GM12892 (cell line): ENCODE results near the gene CAMKMT.

ENCODE experiments used
- DNase-seq: peaks from one replicate; pipeline ENCODE4 v3.0.0; 2011; ENCODE audit not compliant: insufficient read length
- FAIRE-seq: peaks from 2 replicates; lab custom pipeline; 2011; peaks lifted over from hg19 to GRCh38; lab: Jason Lieb, UNC
- POLR2A ChIP-seq: IDR thresholded peaks from 2 replicates; pipeline ENCODE4 v1.6.1; 2011; ENCODE audit warnings: low read depth, low read length, control low read depth
- POLR2AphosphoS5 ChIP-seq: IDR thresholded peaks from 2 replicates; pipeline ENCODE4 v1.6.1; 2011; ENCODE audit warnings: low read depth, low read length, control low read depth
- TAF1 ChIP-seq: IDR thresholded peaks from 2 replicates; pipeline ENCODE4 v1.6.1; 2011; ENCODE audit warnings: low read depth, mild to moderate bottlenecking, control low read depth, low read length, borderline replicate concordance

Gene CAMKMT

DNA sequence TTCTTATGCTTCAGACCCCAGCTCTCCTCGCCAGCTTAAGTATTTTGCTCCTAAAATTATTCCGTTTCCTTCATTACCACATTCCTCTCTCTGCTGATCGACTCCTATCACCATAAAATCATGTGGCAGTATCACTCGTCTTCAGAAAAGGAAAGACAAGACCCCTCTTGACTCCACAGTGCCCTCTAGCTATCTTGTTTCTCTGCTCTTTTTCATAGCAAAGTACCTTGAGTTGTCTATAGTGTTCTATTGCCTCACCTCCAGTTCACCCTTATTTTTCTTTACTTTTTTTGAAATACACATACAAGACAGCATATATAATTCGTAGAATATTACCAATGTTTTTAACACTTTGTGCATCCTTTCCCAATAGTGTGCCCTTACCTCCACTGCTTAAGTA is 306.6 kb downstream of the CAMKMT start:
- FAIRE-seq: no peak
- DNase-seq: no peak
- TF ChIP-seq POLR2A: no peak
- no peak for TF ChIP-seq POLR2AphosphoS5
- no peak for TF ChIP-seq TAF1

DNA sequence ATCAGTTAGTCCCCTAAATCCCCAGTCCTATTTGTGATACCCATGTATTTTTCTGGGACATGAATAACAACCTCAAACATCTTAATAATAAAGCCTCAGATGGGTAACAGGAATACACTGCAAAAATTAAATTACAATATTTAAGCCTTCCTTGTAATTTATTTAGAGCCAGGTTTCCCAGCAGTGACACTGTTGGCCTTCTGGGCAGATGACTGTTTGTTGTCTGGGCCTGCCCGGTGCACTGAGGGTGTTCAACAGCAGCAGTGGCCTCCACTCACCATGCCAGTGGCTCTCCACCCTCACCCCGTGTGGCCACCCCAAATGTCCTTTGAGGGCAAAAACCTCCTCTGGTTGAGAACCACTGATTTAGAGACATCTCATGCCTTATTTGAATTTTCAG is 309.5 kb downstream of the CAMKMT start:
- no peak for FAIRE-seq
- no peak for DNase-seq
- TF ChIP-seq POLR2AphosphoS5: no peak
- no peak for TF ChIP-seq POLR2A
- TF ChIP-seq TAF1: no peak

DNA sequence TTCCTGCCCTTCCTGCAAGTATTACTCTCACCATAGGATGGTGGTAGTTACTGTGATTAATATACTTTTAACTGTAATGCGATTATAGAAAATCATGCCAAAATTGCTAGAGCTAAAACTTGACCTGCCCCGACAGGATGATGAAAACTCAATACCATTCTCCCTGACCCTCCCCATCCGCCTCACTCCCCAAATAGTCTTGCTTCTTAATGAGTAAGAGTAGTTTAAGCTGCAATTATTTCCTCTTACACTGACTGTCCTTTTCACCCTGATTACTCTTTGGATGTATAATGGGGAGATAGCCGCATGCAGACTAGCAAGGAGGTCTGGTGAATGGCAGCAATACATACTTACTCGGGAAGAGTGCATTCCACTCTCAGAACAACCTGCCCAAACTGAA is 310.2 kb downstream of the CAMKMT start:
- TF ChIP-seq POLR2A: no peak
- no peak for TF ChIP-seq TAF1
- no peak for DNase-seq
- FAIRE-seq: no peak

GRCh38 chr2:44672431-44672830 is 310.7 kb downstream of the CAMKMT start:
- no peak for FAIRE-seq
- TF ChIP-seq TAF1 (no peak), POLR2AphosphoS5 (no peak), POLR2A (no peak)
- no peak for DNase-seq

DNA sequence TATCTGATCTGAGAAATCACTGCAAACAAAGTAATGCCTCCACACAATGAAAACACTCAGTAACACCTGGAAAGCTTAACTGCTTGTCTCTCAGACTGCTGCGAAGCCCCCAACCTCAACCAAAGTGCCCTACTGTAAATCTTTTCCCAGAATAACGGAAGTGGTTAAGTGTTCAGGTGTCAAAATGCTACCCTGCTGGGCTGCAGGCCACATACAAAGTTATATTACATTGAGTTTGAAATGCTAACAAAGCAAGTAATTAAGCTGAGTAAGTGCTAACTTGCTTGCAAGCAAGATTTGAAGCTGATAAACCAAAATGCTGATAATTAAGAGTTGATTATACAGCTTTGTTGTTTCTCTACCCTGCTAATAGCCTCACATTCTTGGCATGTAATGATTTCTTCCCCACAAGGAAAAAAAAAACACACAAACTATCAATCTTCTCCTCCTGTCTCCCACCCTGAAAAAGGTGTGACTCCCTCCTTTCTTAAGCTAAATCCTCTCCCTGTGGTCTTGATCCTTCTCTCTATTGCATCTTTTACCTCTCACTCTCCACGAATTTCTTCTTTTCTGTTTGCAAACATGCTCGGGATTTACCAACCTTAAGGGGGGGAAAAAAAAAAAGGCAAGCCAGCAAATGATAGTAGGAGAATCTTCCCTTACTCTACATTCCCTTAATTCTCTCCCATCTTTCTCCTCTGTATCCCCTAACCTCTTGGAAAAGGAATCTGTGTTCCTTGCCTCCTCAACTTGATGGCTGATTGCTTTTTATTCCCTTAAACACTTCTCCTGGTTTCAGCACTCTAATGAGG is 312.9 kb downstream of the CAMKMT start:
- DNase-seq: no peak
- TF ChIP-seq POLR2A: no peak
- no peak for TF ChIP-seq POLR2AphosphoS5
- no peak for TF ChIP-seq TAF1
- FAIRE-seq: peak; percentile 21

GRCh38 chr2:44676379-44676778 is 314.6 kb downstream of the CAMKMT start:
- DNase-seq (no peak), FAIRE-seq (no peak)
- TF ChIP-seq POLR2AphosphoS5 (no peak), POLR2A (no peak), TAF1 (no peak)

DNA sequence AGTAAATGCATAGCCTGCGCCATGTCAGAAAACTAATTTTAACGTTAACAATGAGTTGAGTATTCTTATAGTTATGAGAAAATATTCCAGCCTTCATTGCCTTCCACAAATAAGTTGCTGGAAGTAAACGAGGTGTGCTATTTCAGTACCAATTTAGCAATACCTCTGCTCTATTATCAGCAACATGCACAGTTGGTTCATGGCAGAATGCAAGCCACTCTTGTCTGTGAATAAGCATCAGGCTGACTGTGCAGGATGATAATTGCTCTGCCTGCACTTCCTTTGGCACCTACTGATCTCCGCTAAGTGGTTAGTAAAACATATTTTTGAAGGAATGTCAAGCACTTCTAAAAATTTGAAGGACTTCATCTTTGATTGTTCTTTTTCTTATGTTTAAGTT is 317.8 kb downstream of the CAMKMT start:
- DNase-seq (no peak), FAIRE-seq (no peak)
- TF ChIP-seq POLR2A (no peak), POLR2AphosphoS5 (no peak)

DNA sequence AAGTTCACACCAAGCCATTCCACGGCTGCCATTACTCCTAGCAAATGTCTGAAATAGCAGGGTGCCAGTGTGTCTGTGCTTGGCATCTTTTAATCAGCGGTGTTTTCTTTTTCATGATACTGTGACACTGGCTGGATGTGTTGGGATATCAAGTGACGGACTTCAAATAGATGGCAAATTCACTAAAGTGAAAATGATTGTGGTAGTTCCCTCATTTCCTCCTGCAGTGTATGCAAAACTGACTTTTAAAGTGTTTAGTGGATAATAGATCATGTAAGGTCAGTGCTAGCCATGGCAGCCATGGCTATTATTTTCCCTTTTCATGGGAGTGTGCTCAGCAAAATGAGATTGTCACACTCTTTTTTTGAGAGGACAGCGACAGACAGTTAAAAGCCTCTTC is 318.2 kb downstream of the CAMKMT start:
- TF ChIP-seq TAF1: no peak
- no peak for TF ChIP-seq POLR2A
- no peak for TF ChIP-seq POLR2AphosphoS5
- DNase-seq (no peak), FAIRE-seq (no peak)

GRCh38 chr2:44680424-44680971 is 318.8 kb downstream of the CAMKMT start:
- FAIRE-seq (no peak), DNase-seq (no peak)
- no peak for TF ChIP-seq POLR2A
- TF ChIP-seq POLR2AphosphoS5: no peak
- no peak for TF ChIP-seq TAF1

- DNase-seq (no peak), FAIRE-seq (no peak)
- TF ChIP-seq POLR2A (no peak), TAF1 (no peak), POLR2AphosphoS5 (no peak)
These were observed 319.3 kb downstream of the CAMKMT start for GRCh38 chr2:44680983-44681531.

GRCh38 chr2:44682459-44682858 is 320.7 kb downstream of the CAMKMT start:
- FAIRE-seq: no peak
- TF ChIP-seq POLR2A (no peak), TAF1 (no peak), POLR2AphosphoS5 (no peak)

GRCh38 chr2:44684559-44684958 is 322.8 kb downstream of the CAMKMT start:
- no peak for FAIRE-seq
- no peak for TF ChIP-seq POLR2A
- TF ChIP-seq POLR2AphosphoS5: no peak
- no peak for TF ChIP-seq TAF1
- no peak for DNase-seq

More at GRCh38 chr2:44682459-44682858, 320.7 kb downstream of the CAMKMT start:
- no peak for DNase-seq
